Body of pancreas (tissue), 4 donors: ENCODE measurements around the gene IGHMBP2.

Source experiments
- CTCF ChIP-seq, 7 experiments: fragments of 450-650 bp in 4 of 7; fragments of 200-600 bp in 3 of 7; sonication (generic) in 3 of 7; IDR thresholded peaks; one replicate each; pipeline ENCODE4 v1.5.1; 2016 to 2019; ENCODE audit warnings: antibody characterized with exemption in 7 of 7
- POLR2A ChIP-seq, 3 donors: fragments of 450-650 bp; IDR thresholded peaks; one replicate each; pipeline ENCODE4 v1.6.1; 2016; ENCODE audit warnings: antibody characterized with exemption in 3 of 3, mild to moderate bottlenecking in 2 of 3

GRCh38 chr11:68965901-68966853 is 62.5 kb downstream of the IGHMBP2 start:
- TF ChIP-seq CTCF (IDR thresholded peaks at IDR 0.05) = no peak
- TF ChIP-seq POLR2A (IDR thresholded peaks at IDR 0.05) = no peak
